NCI-H226 (cell line): Measurements from ENCODE around the gene BCLAF1.

Source experiments
- DNase-seq: peaks from one replicate; pipeline ENCODE4 v3.0.0-alpha.2; 2015

BCLAF1 gene, protein sequence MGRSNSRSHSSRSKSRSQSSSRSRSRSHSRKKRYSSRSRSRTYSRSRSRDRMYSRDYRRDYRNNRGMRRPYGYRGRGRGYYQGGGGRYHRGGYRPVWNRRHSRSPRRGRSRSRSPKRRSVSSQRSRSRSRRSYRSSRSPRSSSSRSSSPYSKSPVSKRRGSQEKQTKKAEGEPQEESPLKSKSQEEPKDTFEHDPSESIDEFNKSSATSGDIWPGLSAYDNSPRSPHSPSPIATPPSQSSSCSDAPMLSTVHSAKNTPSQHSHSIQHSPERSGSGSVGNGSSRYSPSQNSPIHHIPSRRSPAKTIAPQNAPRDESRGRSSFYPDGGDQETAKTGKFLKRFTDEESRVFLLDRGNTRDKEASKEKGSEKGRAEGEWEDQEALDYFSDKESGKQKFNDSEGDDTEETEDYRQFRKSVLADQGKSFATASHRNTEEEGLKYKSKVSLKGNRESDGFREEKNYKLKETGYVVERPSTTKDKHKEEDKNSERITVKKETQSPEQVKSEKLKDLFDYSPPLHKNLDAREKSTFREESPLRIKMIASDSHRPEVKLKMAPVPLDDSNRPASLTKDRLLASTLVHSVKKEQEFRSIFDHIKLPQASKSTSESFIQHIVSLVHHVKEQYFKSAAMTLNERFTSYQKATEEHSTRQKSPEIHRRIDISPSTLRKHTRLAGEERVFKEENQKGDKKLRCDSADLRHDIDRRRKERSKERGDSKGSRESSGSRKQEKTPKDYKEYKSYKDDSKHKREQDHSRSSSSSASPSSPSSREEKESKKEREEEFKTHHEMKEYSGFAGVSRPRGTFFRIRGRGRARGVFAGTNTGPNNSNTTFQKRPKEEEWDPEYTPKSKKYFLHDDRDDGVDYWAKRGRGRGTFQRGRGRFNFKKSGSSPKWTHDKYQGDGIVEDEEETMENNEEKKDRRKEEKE

DNA sequence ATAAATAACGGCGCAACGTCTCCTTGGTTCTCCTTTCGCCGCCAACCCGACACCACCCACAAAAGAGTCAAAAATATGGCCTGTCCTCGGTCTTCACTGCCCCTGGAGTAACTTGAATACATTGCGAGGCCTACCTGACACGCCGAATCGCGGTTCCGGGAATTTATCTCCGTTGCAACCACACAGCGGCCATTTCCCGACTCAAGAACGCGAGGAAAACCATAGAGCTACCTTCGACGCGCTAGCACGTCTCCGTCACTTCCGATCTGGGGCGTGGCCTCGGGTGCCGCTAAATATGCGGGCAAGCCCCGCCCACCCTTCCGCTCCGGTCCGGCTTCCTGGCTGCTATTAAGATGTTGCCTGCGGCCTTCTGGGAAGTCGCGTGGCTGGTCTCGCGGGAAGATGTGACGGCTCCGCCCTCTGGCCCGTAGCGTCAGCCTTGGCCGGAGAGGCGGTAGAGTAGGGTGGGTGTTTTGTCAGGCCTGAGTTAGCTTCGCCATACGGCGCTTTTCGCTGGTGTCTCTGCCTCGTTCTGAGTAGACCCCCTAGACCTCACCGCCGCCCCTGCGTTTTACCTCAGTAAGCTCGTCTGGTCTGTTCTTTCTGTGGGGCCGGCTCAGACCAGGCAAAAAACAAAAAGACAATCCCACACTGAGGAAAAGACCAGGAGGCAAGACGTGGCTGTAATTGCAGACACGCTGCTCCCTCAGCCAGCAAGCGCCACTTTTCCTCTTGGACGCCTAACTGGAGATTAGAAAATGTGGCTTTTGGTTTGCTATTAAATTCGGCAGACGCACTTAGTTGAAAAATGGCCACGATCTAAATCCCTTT lies at the start of gene BCLAF1:
TSS of gene BCLAF1 (minus strand) at position 268 of the 831 bp plus-strand sequence. CDS start 9,980 bp downstream, outside the sequence.
- peak; percentile 97 for DNase-seq

DNA sequence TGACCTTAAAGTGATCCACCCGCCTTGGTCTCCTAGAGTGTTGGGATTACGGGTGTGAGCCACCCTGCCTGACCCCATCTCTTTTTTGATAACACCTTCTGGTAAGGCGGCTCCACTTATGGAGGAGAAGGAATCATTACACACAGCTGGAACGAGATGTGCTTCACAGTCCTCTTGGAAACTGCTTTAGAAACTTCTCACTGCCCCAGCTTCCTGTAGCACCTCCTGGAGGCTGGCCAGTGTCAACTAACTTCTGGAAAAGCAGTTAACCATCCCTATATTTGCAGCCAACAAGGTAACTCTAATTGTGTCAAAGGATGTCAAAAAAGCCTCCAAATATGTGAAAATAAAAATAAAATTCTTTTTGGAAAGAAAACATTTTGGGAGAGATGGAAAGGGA lies 48.8 kb upstream of the BCLAF1 start:
- DNase-seq = no peak

DNA sequence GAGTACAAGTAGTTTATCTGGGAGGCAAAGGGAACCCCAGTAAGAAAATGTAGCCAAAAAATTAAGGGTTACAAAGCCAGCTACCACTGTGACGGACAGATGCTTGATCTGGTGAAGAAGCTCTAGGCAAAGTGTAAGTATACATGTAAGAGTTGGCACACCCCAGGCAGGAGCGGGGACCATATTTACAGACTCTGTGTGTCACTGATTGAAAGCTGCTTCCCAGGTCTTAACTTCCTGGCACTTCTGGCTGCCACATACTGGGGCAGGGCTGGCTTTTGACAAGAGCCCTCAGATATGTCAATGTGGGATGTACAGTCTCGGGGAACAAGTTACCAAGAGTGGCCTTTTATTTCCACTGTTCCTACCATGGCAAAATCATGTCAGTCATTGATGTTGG lies 48.0 kb upstream of the BCLAF1 start:
- no peak for DNase-seq

DNA sequence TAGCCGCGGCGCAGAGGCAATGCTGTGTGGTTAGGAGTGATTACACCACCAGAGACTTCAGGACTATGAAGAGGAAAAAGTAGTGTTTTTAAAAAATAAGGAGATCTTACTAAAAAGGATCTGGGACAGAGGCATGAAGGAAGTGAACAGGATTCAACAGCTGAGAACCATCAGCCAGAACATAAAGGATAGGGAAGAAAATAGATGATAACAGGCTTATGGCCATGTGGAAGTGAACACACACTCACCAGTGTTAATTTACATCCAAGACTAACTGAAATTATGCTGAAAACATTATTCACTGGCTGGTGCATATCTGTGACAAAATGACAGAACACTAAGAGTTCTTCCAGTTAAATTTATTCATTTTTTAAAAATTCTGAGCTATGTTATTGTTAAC lies 47.5 kb upstream of the BCLAF1 start:
- no peak for DNase-seq

DNA sequence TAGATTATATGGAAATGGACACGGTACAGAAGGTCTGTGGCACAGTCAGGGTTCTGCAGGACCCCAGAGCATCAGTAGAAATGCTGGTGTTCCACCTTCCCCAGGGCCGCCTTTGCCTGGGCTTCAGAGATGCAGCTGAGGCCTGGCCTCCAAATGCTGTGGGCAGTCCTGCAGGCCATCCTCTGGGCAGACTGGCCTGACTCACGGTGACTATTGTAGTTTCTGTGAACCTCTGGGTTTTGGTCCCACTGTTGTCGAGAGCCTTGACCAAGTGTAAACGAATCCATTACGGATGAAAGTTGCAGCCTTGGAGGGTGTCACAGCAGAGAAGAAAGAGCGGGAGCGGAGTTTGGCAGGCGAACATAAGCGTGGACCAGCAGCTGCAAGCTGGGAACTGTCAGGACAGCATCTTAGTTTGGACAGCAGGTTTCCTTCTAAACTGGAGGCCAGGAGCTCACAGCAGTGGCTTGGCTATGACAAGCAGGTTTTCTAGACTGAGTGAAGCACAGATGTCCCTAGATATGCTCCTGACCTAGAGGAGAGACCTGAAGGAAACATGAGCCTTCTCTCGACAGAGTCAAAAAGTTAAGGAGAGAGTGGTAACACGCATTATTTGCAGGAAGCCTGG lies 46.2 kb upstream of the BCLAF1 start:
- DNase-seq = no peak

DNA sequence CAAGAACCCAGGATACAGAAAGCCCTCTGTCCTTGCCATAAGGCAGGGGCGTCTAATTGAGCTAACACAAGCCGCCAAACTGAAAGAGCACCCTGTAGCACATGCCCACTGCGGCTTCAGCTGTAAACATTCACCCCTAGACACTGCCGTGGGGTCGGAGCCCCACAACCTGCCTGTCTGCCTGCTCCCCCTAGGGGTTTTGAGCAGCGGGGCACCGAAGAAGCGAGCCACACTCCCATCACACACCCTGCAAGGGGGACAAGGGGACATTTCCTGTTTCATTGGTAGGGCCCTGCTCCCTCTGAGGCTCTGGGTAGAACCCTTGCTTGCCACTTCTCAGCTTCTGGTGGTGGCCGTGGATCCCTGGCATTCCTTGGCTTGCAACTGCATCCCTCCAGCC lies 45.2 kb upstream of the BCLAF1 start:
- DNase-seq = no peak

DNA sequence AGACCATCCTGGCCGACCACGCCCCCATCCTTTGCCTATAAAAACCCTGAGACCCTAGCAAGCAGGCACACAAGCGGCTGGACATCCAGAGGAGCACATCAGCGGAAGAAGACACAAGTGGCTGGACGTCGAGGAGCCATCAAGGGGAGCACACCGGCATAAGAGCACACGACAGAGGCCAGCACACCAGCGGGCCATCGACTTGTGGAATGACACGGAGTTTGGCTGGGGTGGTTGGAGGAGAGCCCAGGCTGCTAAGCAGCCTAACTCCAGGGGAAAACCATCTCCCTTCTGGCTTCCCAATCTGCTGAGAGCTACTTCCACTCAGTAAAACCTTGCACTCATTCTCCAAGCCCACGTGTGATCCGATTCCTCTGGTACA lies 44.8 kb upstream of the BCLAF1 start:
- no peak for DNase-seq

DNA sequence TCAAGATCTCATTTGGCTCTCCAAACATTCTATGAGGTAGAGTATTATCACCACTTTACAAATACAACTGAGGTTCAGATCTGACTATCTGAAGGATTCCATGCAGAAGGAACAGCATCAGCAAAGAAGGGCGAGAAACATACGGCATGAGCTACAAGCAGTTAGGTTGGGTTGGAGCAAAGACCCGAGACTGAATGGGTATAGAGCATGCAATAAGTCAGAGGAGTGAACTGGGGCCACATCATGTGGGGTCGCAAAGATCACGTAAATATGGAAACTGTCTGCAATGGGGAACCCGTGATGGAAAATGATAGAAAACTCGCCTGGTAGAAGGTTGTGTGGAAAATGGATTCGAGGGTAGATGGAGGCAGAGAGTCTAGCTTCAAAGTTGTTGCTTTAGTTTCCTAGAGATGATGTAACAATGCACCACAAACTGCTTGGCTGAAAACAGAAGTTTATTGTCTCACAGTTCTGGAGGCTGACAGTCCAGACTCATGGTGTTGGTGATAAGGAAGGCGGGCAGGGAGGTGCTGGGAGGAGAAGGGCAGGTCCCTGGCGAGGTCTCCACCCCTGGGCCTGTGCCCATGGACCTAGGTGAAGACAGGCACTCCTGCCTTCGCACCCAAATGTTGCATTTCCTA lies 44.3 kb upstream of the BCLAF1 start:
- DNase-seq = no peak

DNA sequence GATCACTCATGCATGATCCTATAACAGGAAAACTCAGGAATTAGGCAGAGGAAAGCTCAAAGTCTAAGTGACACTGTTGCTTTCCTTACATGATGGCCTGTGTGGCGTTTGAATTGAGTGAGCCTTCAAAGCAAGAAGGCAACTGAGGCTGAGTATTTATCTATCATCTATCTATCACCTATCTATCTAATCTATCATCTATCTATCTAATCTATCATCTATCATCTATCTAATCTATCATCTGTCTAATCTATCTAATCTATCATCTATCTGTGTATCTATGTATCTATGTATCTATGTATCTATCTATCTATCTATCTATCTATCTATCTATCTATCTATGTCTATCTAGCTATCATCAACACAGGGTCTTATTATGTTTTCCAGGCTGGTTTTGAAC lies 41.8 kb upstream of the BCLAF1 start:
- DNase-seq = no peak

DNA sequence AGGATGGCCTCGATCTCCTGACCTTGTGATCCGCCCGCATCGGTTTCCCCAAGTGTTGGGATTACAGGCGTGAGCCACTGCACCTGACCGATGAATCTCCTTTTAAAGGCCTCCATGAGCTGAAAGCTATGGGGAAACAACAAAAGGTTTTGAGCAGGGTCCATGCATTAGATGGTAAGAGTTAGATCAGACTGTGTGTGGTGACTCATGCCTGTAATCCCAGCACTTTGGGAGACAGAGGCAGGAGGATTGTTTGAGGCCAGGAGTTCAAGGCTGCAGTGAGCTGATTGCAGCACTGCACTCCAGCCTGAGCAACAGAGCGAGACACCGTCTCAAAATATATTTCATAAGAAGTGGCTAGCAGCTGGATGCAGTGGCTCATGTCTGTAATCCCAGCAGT lies 41.0 kb upstream of the BCLAF1 start:
- no peak for DNase-seq

DNA sequence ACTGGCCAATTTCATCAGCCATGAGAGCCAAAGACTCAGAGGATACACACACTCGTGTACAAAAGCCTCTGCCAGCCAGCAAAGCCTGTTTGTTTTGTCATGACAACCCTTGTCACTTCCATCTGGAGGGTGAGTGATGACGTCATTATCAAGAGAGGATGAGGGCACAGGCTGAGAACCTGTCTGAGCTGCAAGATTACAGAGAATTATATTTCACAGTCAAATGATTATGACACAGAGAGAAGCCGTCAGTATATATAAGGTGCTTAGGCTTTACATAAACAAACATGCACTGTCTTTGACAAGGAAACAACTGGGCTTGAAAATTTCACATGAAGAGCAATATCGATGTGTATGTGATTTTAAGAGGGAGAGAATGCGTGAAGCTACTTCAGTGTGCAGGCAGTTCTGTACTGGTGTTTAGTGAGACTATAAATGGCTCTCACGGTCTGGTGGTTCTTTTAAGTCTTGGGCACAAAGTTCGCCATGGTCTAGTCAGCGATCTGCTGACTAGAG lies 36.5 kb upstream of the BCLAF1 start:
- no peak for DNase-seq

DNA sequence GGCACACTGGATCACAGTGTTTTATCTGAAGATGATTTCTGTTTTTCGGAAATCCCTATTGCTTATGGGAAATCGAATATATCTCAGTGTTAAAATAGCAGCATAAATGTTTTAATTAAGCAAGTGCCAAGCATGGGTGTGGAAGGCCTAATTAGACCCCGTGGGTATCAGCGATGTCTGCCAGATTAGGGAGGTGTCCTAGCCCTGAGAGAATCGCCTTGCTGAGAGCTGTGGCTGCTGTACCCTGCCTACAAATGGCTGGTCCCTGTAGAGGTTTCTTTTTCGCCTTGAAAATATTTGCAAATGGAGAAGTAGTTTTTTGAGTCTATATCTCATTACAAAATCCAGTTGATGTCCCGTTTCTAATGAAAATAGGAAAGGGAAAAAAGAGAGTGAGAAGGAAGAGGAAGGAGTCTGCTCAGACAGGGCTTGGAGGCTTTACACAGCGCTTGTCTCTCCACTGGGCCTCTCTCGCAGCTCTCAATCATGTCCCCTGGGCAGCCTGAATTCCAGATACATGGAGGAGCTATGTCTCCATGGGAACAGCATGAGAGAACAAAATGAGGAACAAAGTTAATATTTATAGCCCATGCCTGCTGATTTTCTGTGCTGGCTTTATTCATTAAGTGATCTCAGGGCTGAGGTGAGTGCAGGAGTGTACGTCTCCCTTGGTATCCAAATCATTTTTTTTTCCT lies 35.2 kb upstream of the BCLAF1 start:
- DNase-seq = no peak

DNA sequence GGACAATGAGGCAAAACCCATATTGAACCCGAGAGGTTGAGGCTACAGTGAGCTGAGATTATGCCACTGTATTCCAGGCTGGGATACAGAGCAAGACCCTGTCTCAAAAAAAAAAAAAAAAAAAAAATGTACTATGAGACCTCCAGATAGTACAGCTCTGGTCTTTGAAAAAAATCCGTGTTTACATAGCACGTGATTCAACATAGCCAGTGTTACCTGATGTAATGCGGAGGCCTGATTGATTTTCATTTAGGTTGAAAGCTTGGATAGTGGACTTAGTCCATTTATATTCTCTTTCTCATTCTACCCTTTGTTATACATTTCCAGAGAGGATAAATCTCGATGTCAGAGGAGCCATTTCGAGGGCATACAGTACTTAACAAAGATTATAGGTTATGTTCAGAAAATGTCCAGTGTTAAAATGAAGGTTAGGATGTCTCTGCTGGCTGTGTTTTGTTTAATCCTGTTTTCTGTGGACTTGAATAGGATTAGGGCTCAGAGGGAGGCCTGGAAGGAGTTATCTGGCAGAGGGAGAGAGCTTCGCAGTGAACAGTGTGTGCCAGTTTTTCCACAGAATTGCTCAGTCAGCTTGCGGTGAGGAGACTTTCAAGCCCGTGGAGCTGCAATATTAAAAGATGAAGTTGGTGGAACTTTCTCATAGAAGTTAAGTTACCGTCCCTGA lies 33.9 kb upstream of the BCLAF1 start:
- no peak for DNase-seq

DNA sequence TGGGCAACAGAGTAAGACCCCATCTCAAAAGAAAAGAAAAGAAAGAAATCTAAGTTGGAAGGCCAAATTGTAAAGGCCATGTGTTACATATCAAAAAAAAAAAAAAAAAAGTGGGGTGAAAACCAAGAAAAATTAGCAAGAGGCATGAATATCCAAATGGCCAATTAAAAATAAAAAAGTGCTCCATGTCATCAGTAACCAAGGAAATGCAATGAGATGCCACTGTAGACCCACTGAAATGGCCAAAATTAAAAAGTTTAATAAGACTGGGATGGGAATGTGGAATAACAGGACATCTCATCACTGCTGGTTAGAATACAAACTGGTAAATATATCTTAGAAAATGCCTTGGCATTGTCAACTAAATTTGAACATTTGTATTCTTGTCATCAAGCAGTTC lies 30.1 kb upstream of the BCLAF1 start:
- no peak for DNase-seq

DNA sequence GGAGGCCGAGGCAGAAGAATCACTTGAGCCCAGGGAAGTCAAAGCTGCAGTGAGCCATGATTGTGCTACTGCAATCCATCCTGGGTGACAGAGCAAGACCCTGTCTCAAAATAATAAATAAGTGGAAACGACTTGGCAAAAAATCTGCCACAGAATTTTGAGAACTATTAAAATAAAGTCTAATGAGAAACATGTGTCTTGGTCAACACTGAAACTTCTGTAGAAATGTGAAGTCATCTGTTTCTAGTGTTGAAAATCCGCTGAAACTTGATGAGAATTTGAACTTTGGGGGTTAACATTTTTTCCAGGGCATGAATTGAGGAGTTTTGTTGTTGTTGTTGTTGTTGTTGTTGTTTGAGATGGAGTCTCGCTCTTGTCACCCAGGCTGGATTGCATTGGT lies 29.0 kb upstream of the BCLAF1 start:
- DNase-seq = no peak

DNA sequence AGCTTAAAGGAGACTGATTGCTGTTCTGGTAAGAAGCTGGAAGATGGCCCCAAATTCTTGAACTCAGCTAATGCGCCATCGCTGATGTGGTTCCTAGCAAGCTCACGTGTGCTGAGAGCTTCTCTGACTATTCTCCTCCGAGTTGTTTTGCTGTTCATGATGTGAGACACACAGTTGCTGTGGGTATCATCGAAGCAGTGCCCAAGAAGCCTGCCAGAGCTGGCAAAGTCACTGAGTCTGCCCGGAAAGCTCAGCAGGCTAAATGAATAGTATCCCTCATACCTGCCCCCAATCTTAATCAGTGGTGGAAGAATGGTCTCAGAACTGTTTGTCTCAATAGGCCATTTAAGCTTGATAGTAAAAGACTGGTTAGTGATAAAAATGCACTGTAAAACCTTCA lies 28.3 kb upstream of the BCLAF1 start:
- DNase-seq = no peak

DNA sequence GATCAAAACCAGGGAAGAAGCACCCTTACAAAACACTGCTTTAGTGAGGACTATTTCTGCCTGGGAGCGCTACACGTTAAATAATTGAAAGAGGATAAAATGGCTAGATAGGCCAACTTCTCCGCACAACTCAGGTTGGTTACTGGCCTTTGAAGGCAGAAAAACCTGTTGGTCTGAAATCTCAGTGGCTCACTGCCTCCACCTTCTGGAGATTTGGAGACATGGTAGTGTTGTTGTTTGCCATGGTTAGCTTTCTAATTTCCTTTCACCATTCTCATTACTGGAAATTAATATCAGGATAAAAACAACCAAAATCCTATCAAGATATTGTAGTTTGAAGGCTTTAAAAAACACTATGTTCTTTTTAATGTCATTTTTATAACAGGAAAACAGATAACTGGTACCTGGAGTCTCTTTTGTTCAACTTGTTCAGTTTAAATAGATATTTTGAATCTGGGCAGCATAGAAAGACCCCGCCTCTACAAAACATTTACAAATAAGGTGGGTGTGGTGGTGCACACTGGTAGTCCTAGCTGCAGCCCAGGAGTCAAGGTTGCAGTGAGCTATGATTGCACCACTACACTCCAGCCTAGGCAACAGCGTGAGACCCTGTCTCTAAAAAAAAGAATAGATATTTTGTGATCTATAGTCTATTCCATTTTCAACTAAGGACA lies 27.5 kb upstream of the BCLAF1 start:
- DNase-seq = peak; percentile 28

DNA sequence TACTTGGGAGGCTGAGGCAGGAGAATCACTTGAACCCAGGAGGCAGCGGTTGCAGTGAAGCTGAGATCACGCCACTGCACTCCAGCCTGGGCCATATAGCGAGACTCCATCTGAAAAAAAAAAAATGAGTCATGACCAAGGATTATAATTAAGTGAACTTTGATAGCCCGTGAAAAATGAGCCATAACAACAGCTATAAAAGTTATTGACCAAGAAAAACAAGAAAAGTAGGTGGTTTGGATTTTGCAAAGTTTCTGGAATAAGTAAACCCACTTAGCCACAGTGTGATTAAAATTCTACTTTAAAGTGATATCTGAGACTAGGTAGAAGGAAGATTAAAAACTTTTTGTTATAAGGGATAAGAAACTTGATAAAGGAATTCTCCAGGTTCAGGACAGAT lies 25.9 kb upstream of the BCLAF1 start:
- DNase-seq = no peak

DNA sequence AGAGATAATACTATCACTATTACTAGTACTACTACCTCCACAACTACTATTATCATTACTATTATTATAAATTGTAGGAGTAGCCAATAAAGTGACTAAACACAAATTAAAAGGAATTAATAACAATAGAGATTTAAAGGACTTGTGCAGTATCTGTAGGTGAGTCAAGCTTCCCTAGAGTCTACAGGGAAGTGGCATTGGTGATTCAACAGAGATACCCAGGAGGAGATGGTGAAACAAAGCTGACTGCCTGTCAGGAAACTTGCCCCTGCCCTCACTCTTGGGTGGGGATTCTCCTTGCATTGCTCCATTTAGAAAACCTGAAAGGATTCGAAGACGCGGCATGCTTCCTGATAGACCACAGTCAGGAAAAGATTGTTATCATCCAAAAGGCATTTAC lies 23.3 kb upstream of the BCLAF1 start:
- DNase-seq = no peak

DNA sequence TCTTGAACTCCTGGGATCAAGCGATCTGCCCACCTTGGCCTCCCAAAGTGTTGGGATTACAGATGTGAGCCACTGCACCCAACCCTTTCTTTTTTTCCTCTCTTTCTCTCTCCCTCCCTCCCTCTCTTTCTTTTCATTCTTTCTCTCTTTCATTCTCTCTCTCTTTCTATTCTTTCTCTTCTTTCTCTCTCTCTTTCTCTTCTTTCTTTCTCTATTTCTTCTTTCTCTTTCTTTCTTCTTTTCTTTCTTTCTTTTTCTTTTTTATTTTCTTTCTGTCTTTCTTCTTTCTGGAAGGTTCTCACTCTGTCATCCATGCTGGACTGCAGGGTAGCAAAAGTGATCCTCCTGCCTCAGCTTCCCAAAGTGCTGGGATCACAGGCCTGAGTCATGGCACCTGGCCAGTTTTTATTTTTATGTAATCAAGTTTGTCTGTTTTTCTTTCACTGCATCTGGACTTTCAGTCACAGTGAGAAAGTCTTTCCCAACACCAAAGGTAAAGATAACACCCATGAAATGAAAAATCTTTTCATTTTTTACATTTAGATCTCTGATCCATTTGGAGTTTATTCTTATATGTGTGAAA lies 20.2 kb upstream of the BCLAF1 start:
- DNase-seq = no peak
